ENCODE results near the gene RANBP3.
"Not testable (repeated sequence)": the region's sequence is repeated elsewhere in the genome, so short reads cannot be mapped to it uniquely, and the experiment has no call there.

Gene RANBP3

GRCh38 chr19:5880604-5881078, 97.3 kb downstream of the RANBP3 start:
- DNase-seq = no peak

GRCh38 chr19:5880196-5880595, 97.7 kb downstream of the RANBP3 start:
- no peak for DNase-seq

DNA sequence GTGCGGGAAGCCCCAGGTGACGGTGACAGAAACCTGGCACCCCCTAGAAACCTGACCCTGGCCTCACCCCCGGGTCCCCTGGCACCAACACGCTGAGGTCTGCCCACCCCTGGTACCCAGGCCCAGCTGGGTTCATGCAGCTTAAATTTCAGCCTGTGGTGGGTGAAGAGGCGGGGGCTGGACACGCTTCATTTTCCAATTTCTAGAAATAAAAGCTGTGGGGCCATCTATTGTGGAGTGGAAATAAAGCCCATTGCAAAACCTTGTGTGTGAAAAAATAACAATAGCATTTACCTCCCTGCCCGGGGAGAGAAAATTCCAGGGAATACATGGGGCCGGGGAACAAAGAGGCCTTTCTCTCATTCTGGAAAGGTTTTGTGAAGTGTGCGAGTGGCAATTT, 100.1 kb downstream of the RANBP3 start:
- no peak for DNase-seq

- no peak for DNase-seq
These were observed 100.5 kb downstream of the RANBP3 start for GRCh38 chr19:5877427-5877826.

GRCh38 chr19:5874496-5874895, 103.4 kb downstream of the RANBP3 start:
- DNase-seq = not testable (repeated sequence)

GRCh38 chr19:5873617-5874199, 104.2 kb downstream of the RANBP3 start:
- no peak for DNase-seq

DNA sequence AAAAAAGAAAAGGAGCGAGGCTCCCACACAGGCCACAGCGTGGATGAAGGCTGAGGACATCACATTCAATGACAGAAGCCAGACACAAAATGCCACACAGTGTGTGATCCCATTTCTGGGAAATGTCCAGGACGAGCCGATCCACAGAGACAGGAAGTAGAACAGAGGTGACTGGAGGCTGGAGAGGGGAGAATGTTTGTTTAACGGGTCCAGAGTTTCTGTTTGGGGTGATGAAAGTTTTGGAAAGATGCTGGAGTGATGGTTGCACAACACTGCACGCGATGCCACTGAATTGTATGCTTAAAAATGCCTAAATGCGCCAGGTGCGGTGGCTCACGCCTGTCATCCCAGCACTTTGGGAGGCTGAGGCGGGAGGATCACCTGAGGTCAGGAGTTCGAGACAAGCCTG, 107.0 kb downstream of the RANBP3 start:
- DNase-seq = no peak

DNA sequence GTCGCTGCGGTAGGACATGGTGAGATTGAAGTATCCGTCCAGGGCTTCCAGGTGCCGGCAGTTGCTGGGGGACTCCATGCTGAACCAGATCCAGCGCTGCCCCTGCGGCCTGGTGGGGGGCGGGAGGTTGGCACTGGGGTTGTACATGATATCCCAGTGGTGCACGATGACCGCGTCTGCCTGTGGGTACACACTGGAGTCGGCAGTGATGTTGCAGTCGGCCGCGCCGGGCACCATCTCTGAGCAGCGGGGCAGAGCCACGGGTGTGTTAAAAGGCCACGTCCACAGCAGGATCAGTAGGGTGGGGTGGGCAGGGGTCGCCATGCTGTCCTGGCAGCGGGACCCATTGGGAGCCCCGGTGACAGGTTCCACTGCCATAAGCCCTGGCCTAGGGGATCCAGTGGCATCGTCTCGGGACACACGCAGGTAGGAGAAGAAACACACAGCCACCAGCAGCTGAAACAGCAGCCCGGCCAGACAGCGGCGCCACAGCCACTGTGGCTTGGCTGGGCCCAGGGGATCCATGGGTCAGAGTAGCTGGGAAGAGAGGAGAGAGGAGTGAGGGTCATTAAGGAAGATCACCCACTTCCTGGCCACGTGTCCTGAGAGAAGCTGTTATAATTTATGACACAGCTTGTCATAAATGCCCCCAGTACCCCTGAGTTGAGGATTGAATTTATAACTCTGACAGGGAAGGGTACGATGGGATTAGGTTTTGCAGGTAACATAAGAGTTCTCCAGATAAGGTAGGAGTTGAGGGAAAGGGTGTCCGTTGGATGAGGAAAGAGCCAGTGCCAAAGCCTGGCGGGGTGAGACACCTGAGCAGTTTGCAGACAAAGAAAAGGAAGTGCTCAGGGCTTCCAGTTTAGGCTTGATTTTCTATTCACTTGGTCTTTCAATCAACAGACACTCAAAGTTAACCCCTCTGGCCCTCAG, 110.5 kb downstream of the RANBP3 start:
- DNase-seq = no peak
